22Rv1 (cell line): ENCODE measurements around the gene IRGC.

ENCODE experiments used
- CTCF ChIP-seq: fragments of 450-650 bp; IDR thresholded peaks from 2 replicates; pipeline ENCODE4 v1.5.1; 2017; ENCODE audit warnings: mild to moderate bottlenecking
- ZFX ChIP-seq: fragments of 450-650 bp; IDR thresholded peaks from 2 replicates; pipeline ENCODE4 v1.6.1; 2017; ENCODE audit warnings: antibody characterized with exemption, borderline replicate concordance

GRCh38 chr19:43675906-43676305 is 40.0 kb upstream of the IRGC start:
- TF ChIP-seq CTCF (no peak), ZFX (no peak)
